Suprapubic skin (tissue), 4 donors: ENCODE results near the gene LRPAP1. TPM values are rescaled to one million over a fixed set of nuclear protein-coding genes. Genes with fewer than 3 reads are reported as not detected.

Experiments used
- DNase-seq, 2 donors: peaks; one replicate each; pipeline ENCODE4 v3.0.0-alpha.2; 2019; ENCODE audit warnings: low spot score in 2 of 2
- H3K27ac ChIP-seq: fragments of 200-600 bp; sonication (generic); one replicate; pipeline ENCODE4 v1.5.1; 2019
- H3K27me3 ChIP-seq: fragments of 200-600 bp; sonication (generic); one replicate; pipeline ENCODE4 v1.5.1; 2019
- H3K36me3 ChIP-seq: fragments of 200-600 bp; sonication (generic); one replicate; pipeline ENCODE4 v1.5.1; 2019
- H3K4me1 ChIP-seq: fragments of 200-600 bp; sonication (generic); one replicate; pipeline ENCODE4 v1.5.1; 2019
- H3K4me3 ChIP-seq: fragments of 200-600 bp; sonication (generic); one replicate; pipeline ENCODE4 v1.5.1; 2019; ENCODE audit warnings: mild to moderate bottlenecking
- H3K9me3 ChIP-seq: fragments of 200-600 bp; sonication (generic); one replicate; pipeline ENCODE4 v1.5.1; 2019
- EP300 ChIP-seq: sonication (generic); formaldehyde crosslinking; IDR thresholded peaks from one replicate; pipeline ENCODE4 v1.6.1; 2017; ENCODE audit warnings: antibody characterized with exemption
- POLR2A ChIP-seq, 2 donors: fragments of 450-650 bp; IDR thresholded peaks; one replicate each; pipeline ENCODE4 v1.6.1; 2017; ENCODE audit warnings: antibody characterized with exemption in 2 of 2, mild to moderate bottlenecking in 2 of 2, moderate library complexity in 2 of 2
- POLR2AphosphoS5 ChIP-seq, 3 donors: sonication (generic); formaldehyde crosslinking; IDR thresholded peaks; one replicate each; pipeline ENCODE4 v1.6.1; 2017; ENCODE audit warnings: antibody characterized with exemption in 3 of 3
- WGBS: methylation state at CpG from one replicate; pipeline ENCODE4 v1.1.5; 2018; 5-methylcytosine and 5-hydroxymethylcytosine counted together
- total RNA-seq, 4 donors: library from RNA; depleted of rRNA; stranded (reverse); fragments of >200 nt; gene quantifications; one replicate each; pipeline ENCODE4 v1.1.0, GENCODE V29; 2016
- TF ChIP-seq, protein P1 (sequence below), 2 donors: fragments of 200-600 bp in 1 of 2; fragments of 450-650 bp in 1 of 2; sonication (generic) in 1 of 2; IDR thresholded peaks; one replicate each; pipeline ENCODE4 v1.5.1; 2016 to 2019; ENCODE audit warnings: antibody characterized with exemption in 2 of 2, mild to moderate bottlenecking in 1 of 2, moderate library complexity in 1 of 2

Gene LRPAP1
- total RNA-seq, 4 donors from 2014 or later, result 88.8 to 114 (median 95.5) TPM

DNA sequence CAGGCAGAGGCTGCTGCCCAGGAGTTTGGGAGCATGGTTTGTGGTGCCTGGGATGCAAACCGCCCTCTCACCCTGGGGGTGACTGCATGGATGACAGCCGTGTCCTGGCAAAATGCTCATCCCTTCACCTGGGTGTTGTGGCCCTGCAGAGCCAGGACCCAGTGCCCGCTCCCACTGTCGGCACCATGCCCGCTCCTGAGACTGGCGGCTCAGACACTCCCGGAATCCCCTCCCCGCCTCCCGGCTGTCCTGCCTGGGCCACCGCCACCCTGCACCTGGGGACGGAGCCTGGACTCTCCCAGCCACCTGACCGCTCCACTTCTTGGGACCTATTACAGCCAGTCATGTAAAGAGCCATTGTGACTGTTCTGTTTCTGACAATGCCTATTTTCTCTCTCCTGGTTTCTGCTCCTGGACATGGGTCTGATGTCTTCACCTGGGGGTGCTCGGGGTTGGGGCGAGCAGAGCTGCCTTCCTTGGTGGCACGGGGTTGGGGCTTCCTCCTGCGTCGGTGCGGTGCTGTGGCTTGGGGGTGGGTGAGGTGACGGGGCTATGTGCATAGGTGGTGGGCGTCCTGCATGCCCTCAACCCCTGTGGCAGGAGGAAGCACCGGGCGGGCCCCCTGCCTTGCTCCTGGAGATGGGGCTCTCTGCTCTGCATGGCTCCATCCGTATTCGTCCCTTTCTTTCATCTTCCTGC is 30.9 kb downstream of the LRPAP1 start:
- Histone ChIP-seq H3K36me3 (peaks cover 61% of the 10 kb centered on the region), H3K4me3 (no peak overlapping the region), H3K9me3 (no peaks in the 10 kb centered on the region), H3K27ac (no peak overlapping the region), H3K4me1 (no peaks in the 10 kb centered on the region), H3K27me3 (peaks cover 3% of the 10 kb centered on the region)
- no peak for DNase-seq
- 84% methylated on average over 24 of the region's 24 CpGs for WGBS
- TF ChIP-seq, protein P1, sequence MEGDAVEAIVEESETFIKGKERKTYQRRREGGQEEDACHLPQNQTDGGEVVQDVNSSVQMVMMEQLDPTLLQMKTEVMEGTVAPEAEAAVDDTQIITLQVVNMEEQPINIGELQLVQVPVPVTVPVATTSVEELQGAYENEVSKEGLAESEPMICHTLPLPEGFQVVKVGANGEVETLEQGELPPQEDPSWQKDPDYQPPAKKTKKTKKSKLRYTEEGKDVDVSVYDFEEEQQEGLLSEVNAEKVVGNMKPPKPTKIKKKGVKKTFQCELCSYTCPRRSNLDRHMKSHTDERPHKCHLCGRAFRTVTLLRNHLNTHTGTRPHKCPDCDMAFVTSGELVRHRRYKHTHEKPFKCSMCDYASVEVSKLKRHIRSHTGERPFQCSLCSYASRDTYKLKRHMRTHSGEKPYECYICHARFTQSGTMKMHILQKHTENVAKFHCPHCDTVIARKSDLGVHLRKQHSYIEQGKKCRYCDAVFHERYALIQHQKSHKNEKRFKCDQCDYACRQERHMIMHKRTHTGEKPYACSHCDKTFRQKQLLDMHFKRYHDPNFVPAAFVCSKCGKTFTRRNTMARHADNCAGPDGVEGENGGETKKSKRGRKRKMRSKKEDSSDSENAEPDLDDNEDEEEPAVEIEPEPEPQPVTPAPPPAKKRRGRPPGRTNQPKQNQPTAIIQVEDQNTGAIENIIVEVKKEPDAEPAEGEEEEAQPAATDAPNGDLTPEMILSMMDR (IDR thresholded peaks at IDR 0.05), result no peak
- TF ChIP-seq POLR2AphosphoS5 (IDR thresholded peaks at IDR 0.05), result no peak

DNA sequence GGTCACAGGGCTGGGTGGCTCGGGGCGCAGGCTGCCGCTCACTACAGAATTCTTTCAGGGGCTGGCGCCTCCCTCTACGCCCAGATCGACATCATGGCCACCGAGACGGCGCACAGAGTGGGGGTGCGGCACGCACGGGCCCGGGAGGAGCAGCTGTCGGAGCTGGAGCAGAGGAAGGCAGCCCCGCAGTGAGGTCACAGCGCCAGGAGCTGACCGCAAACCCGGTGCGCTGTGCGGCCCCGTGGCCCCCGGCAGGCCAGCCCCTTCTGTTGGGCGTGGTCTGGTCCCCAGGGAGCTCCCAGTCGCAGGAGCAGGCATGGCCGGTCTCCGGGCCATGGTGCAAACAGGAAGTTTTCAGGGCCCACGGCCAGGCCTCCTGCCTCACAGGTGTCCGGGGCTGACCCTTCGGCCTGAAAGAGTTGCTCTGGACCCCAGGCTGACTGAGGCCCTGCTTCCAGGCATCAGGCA is 31.6 kb downstream of the LRPAP1 start:
- H3K9me3 ChIP-seq, result no peaks in the 10 kb centered on the region
- H3K4me3 ChIP-seq, result no peak overlapping the region
- no peak overlapping the region for H3K27ac ChIP-seq
- H3K4me1 ChIP-seq, result no peaks in the 10 kb centered on the region
- 95% methylated on average over 12 of the region's 29 CpGs for WGBS
- TF ChIP-seq EP300 (no peak), POLR2AphosphoS5 (IDR thresholded peaks at IDR 0.05) (no peak), POLR2A (IDR thresholded peaks at IDR 0.05) (no peak)
- TF ChIP-seq, protein P1 (IDR thresholded peaks at IDR 0.05), result no peak
- peaks cover 55% of the 10 kb centered on the region for H3K36me3 ChIP-seq
- peaks cover 6% of the 10 kb centered on the region for H3K27me3 ChIP-seq
- no peak for DNase-seq

DNA sequence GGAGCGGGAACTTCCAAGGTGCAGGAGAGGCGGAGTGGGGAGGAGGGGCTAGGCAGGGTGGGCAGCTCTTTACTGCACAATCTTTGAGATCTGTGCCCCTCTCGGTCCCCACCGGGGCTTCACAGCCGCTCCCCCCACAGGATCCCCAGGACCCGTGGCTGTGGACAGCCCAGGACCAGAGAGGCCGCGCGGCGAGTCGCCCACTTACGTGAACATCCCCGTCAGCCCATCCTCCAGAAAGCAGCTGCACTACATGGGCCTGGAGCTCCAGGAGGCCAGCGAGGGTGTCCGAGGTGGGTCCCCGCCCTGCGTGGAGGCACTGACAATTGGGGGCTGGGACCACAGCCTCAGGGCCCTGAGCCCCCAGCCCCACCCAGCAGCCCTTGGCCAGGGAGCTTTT is 32.1 kb downstream of the LRPAP1 start:
- 88% methylated on average over 8 of the region's 17 CpGs for WGBS
- Histone ChIP-seq H3K4me1 (no peaks in the 10 kb centered on the region), H3K27ac (no peak overlapping the region), H3K27me3 (peaks cover 12% of the 10 kb centered on the region), H3K9me3 (no peaks in the 10 kb centered on the region), H3K4me3 (no peak overlapping the region), H3K36me3 (peaks cover 49% of the 10 kb centered on the region)
- no peak for DNase-seq
- TF ChIP-seq EP300 (no peak), POLR2A (IDR thresholded peaks at IDR 0.05) (no peak), POLR2AphosphoS5 (IDR thresholded peaks at IDR 0.05) (no peak)
- TF ChIP-seq, protein P1 (IDR thresholded peaks at IDR 0.05), result no peak

DNA sequence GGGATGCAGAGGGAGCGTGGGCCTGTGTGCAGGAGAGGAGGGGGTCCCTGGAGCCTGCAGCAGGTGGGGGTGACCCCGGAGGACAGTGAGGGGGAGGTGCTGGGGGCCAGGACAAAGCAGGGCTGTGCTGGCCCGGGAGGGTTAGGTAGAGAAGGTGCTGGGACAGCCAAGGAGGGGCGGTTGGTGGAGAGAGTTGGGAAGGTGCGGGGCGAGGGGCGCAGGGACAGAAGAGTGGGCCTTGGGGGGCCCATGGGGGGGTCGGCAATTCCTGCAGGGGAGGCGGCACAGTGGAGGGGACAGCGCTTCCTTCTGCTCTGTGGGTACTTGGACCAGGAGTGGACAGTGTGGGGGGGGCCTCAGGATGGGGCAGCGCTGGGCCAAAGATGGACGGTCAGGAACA is 32.5 kb downstream of the LRPAP1 start:
- TF ChIP-seq, protein P1 (IDR thresholded peaks at IDR 0.05), result no peak
- TF ChIP-seq POLR2A (IDR thresholded peaks at IDR 0.05) (no peak), POLR2AphosphoS5 (IDR thresholded peaks at IDR 0.05) (no peak), EP300 (no peak)

DNA sequence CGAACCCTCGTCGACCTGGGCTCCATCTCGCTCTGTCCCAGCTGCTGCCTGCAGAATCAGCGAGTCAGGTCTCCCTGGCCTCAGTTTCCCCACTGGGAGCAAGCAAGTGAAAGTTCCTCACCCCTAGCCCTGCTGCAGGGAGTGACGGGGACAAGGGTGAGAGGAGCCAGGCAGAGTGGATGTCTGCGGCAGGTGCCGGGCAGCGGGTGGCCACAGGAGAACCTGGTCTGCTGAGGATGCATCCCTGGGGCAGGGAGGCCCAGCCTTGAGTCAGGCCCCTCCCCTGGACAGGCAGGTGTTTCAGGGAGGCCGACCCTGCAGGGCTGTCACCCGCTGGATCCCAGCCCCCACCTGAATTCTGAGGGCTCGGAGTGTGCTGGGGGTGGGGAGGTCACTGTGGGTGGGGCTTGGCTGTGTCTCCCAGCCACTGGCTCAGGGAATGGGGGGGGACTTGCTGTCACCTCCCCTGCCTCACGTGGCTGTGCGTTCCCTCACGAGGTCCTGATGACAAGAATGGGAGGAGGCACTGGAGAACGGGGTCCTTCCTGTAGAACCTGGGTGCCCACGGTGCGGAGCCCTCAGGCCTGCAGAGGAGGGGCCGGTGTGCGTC is 33.2 kb downstream of the LRPAP1 start:
- Histone ChIP-seq H3K36me3 (peaks cover 43% of the 10 kb centered on the region), H3K4me3 (no peak overlapping the region), H3K4me1 (no peaks in the 10 kb centered on the region), H3K9me3 (no peaks in the 10 kb centered on the region), H3K27ac (no peak overlapping the region), H3K27me3 (peaks cover 21% of the 10 kb centered on the region)
- no peak for DNase-seq
- 80% methylated on average over 1 of the region's 20 CpGs for WGBS
- TF ChIP-seq POLR2A (IDR thresholded peaks at IDR 0.05), result no peak

More for the DNA sequence above, 32.5 kb downstream of the LRPAP1 start:
- DNase-seq, result no peak
- no peaks in the 10 kb centered on the region for H3K9me3 ChIP-seq
- H3K27ac ChIP-seq, result no peak overlapping the region
- 86% methylated on average over 12 of the region's 12 CpGs for WGBS
- H3K27me3 ChIP-seq, result peaks cover 16% of the 10 kb centered on the region
- H3K4me3 ChIP-seq, result no peak overlapping the region
- H3K36me3 ChIP-seq, result peaks cover 45% of the 10 kb centered on the region
- H3K4me1 ChIP-seq, result no peaks in the 10 kb centered on the region
